ENCODE measurements around the gene MMP25. TPM values are rescaled to one million over a fixed set of nuclear protein-coding genes. Genes with fewer than 3 reads are reported as not detected.
"Not testable (repeated sequence)": the region's sequence is repeated elsewhere in the genome, so short reads cannot be mapped to it uniquely, and the experiment has no call there.

The MMP25 gene
- total and polyA plus RNA-seq, 8 donors: 0.28 to 1.6 (median 1.0) TPM

GRCh38 chr16:3073448-3073847, 27.1 kb downstream of the MMP25 start:
- FAIRE-seq: no peak
- Histone ChIP-seq H3K4me3 (no peak overlapping the region), H3K9me3 (no peaks in the 10 kb centered on the region), H3K27ac (no peak overlapping the region), H3K27me3 (no peaks in the 10 kb centered on the region), H3K4me1 (no peaks in the 10 kb centered on the region), H3K36me3 (no peaks in the 10 kb centered on the region)
- intact Hi-C loops (cut with DNase I): no loop called here
- DNase-seq: peak in 1 of 6 donors; percentile 15
- TF ChIP-seq, protein P1, sequence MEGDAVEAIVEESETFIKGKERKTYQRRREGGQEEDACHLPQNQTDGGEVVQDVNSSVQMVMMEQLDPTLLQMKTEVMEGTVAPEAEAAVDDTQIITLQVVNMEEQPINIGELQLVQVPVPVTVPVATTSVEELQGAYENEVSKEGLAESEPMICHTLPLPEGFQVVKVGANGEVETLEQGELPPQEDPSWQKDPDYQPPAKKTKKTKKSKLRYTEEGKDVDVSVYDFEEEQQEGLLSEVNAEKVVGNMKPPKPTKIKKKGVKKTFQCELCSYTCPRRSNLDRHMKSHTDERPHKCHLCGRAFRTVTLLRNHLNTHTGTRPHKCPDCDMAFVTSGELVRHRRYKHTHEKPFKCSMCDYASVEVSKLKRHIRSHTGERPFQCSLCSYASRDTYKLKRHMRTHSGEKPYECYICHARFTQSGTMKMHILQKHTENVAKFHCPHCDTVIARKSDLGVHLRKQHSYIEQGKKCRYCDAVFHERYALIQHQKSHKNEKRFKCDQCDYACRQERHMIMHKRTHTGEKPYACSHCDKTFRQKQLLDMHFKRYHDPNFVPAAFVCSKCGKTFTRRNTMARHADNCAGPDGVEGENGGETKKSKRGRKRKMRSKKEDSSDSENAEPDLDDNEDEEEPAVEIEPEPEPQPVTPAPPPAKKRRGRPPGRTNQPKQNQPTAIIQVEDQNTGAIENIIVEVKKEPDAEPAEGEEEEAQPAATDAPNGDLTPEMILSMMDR (IDR thresholded peaks at IDR 0.05): no peak
- 70 to 74% methylated on average over 7 of the region's 7 CpGs for WGBS, 2 donors
- no peak for ATAC-seq

DNA sequence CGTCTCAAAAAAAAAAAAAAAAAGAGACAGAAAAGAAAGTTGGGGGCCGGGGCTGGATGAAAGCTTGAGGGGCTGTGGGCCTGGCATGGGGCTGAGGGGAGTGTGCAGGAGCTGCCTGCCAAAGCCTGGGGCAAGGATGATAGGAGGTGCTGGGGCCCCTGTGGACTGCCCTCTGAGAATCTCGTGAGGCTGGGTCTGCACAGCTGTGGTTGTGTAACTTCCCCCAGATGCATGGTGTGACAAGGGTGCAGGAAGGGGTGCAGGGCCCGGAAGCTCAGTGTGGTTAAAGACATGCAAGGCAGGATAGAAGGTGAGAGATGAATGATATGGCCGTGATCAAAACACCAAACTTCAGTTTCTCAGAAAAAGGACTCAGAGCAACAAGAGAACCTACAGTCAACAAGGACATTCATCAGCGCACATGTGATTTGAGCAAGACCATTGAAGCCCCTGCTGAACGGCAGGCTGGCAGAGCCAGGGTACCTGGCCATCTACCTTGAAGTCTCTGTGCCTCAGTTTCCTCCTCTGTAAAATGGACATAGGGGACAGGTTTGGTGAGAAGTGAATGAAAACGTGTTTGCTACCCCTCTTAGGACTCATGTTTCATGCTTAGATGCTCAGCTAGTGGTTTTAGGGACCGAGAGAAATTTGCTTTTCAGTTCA, 28.6 kb downstream of the MMP25 start:
- Histone ChIP-seq H3K27me3 (no peaks in the 10 kb centered on the region), H3K27ac (no peak overlapping the region), H3K9me3 (no peaks in the 10 kb centered on the region), H3K4me1 (no peaks in the 10 kb centered on the region), H3K4me3 (no peak overlapping the region), H3K36me3 (no peaks in the 10 kb centered on the region)
- DNase-seq: peak in 1 of 6 donors; percentile 30
- 52 to 70% methylated on average over 8 to 9 of the region's 9 CpGs for WGBS, 2 donors
- intact Hi-C loops (cut with DNase I): no loop called here
- peak in 3 of 4 donors; percentile 9 to 27 (median 18) for ATAC-seq
- TF ChIP-seq, protein P1 (IDR thresholded peaks at IDR 0.05): no peak
- FAIRE-seq: no peak

GRCh38 chr16:3075523-3075915, 29.2 kb downstream of the MMP25 start:
- TF ChIP-seq, protein P1 (IDR thresholded peaks at IDR 0.05): no peak
- peak in 1 of 6 donors; percentile 43 for DNase-seq
- no peak for FAIRE-seq
- Histone ChIP-seq H3K27me3 (no peaks in the 10 kb centered on the region), H3K9me3 (no peaks in the 10 kb centered on the region), H3K27ac (no peak overlapping the region), H3K4me3 (no peak overlapping the region), H3K36me3 (no peaks in the 10 kb centered on the region), H3K4me1 (no peaks in the 10 kb centered on the region)
- no peak for ATAC-seq
- intact Hi-C loops (cut with DNase I): no loop called here
- WGBS, 2 donors: 60 to 65% methylated on average over 10 of the region's 10 CpGs

GRCh38 chr16:3075946-3076345, 29.6 kb downstream of the MMP25 start:
- H3K36me3 ChIP-seq; H3K4me1 ChIP-seq; H3K27ac ChIP-seq; H3K9me3 ChIP-seq; FAIRE-seq; H3K4me3 ChIP-seq; H3K27me3 ChIP-seq; ATAC-seq; intact Hi-C loops (cut with DNase I): not testable (repeated sequence)
- WGBS, 2 donors: 85 to 89% methylated on average over 6 of the region's 6 CpGs
- peak in 1 of 6 donors; percentile 26 for DNase-seq

GRCh38 chr16:3076577-3076976, 30.2 kb downstream of the MMP25 start:
- no peaks in the 10 kb centered on the region for H3K27me3 ChIP-seq
- ATAC-seq (no peak), DNase-seq (peak in 1 of 6 donors; percentile 13), FAIRE-seq (no peak)
- intact Hi-C loops (cut with DNase I): no loop called here
- no peak overlapping the region for H3K4me3 ChIP-seq
- H3K4me1 ChIP-seq: no peaks in the 10 kb centered on the region
- H3K27ac ChIP-seq: no peak overlapping the region
- TF ChIP-seq, protein P1 (IDR thresholded peaks at IDR 0.05): no peak
- H3K36me3 ChIP-seq: no peaks in the 10 kb centered on the region
- 66 to 70% methylated on average over 6 of the region's 6 CpGs for WGBS, 2 donors
- H3K9me3 ChIP-seq: no peaks in the 10 kb centered on the region

All from pancreas (tissue), 10 donors.